Body of pancreas (tissue), 4 donors: ENCODE data around the gene PABPN1L. TPM values are rescaled to one million over a fixed set of nuclear protein-coding genes. Genes with fewer than 3 reads are reported as not detected.
A peak's percentile ranks its signal among the peaks of the same experiment; 100 is the strongest.

Source experiments
- ATAC-seq: fragments of 150-250 bp; one replicate; pipeline ENCODE4 v1.9.1; 2016
- DNase-seq, 4 donors: peaks; one replicate each; pipeline ENCODE4 v3.0.0-alpha.2; 2019
- H3K27ac ChIP-seq, 4 donors: fragments of 200-600 bp; sonication (generic); 1 replicate in 3 of 4; 2 replicates in 1 of 4; pipeline versions ENCODE4 v1.5.1 to v1.6.1; 2016 to 2019; ENCODE audit warnings: mild to moderate bottlenecking in 1 of 4, mixed read lengths in 1 of 4, moderate library complexity in 1 of 4
- H3K27me3 ChIP-seq, 2 donors: fragments of 200-600 bp; sonication (generic); one replicate each; pipeline ENCODE4 v1.6.0; 2016; ENCODE audit warnings: mild to moderate bottlenecking in 1 of 2
- H3K36me3 ChIP-seq, 2 donors: fragments of 200-600 bp; sonication (generic); replicated peaks in 1 of 2; 2 replicates each; pipeline ENCODE4 v1.5.1; 2016; ENCODE audit warnings: low read depth in 2 of 2; ENCODE audit not compliant: insufficient read depth in 1 of 2
- H3K4me1 ChIP-seq: fragments of 200-600 bp; sonication (generic); one replicate; pipeline ENCODE4 v1.6.0; 2016
- H3K4me3 ChIP-seq, 2 donors: fragments of 200-600 bp; sonication (generic); 1 replicate in 1 of 2; 2 replicates in 1 of 2; pipeline ENCODE4 v1.5.1; 2016 to 2019
- H3K9me3 ChIP-seq, 3 donors: fragments of 200-600 bp; sonication (generic); 1 replicate in 2 of 3; 2 replicates in 1 of 3; pipeline ENCODE4 v1.5.1; 2016
- CTCF ChIP-seq, 7 experiments: fragments of 450-650 bp in 4 of 7; fragments of 200-600 bp in 3 of 7; sonication (generic) in 3 of 7; IDR thresholded peaks; one replicate each; pipeline ENCODE4 v1.5.1; 2016 to 2019; ENCODE audit warnings: antibody characterized with exemption in 7 of 7
- POLR2A ChIP-seq, 3 donors: fragments of 450-650 bp; IDR thresholded peaks; one replicate each; pipeline ENCODE4 v1.6.1; 2016; ENCODE audit warnings: antibody characterized with exemption in 3 of 3, mild to moderate bottlenecking in 2 of 3
- WGBS, 2 donors: methylation state at CpG; one replicate each; pipeline ENCODE4 v1.1.5; 2017; 5-methylcytosine and 5-hydroxymethylcytosine counted together
- intact Hi-C: fragments of 100-400 bp; cut with DNase I; formaldehyde crosslinking; loops from one replicate; pipeline ENCODE4 v1.15.1; 2023
- total RNA-seq, 2 donors: library from RNA; depleted of rRNA; stranded (reverse); fragments of >200 nt; gene quantifications; one replicate each; pipeline ENCODE4 v1.1.0, GENCODE V29; 2016

PABPN1L gene
- total RNA-seq, 2 donors from 2014 or later, result not detected

GRCh38 chr16:88831838-88832237 lies 34.6 kb downstream of the PABPN1L start:
- WGBS, 2 donors, result 60 to 80% methylated on average over 7 to 13 of the region's 13 CpGs
- no peak overlapping the region for H3K4me3 ChIP-seq
- ATAC-seq, result no peak
- H3K4me1 ChIP-seq, result no peaks in the 10 kb centered on the region
- H3K27me3 ChIP-seq, result no peaks in the 10 kb centered on the region
- H3K9me3 ChIP-seq, result no peaks in the 10 kb centered on the region
- intact Hi-C loops, result no loop called here
- TF ChIP-seq CTCF (IDR thresholded peaks at IDR 0.05) (no peak), POLR2A (IDR thresholded peaks at IDR 0.05) (no peak)
- no peaks in the 10 kb centered on the region for H3K36me3 ChIP-seq
- no peak overlapping the region for H3K27ac ChIP-seq
- DNase-seq, result no peak

- DNase-seq (no peak), ATAC-seq (no peak)
- intact Hi-C loops, result no loop called here
- no peak overlapping the region for H3K27ac ChIP-seq
- 82 to 94% methylated on average over 9 to 14 of the region's 14 CpGs for WGBS, 2 donors
- TF ChIP-seq CTCF (IDR thresholded peaks at IDR 0.05) (no peak), POLR2A (IDR thresholded peaks at IDR 0.05) (no peak)
- no peaks in the 10 kb centered on the region for H3K4me1 ChIP-seq
- no peak overlapping the region for H3K4me3 ChIP-seq
- H3K9me3 ChIP-seq, result no peaks in the 10 kb centered on the region
- no peaks in the 10 kb centered on the region for H3K36me3 ChIP-seq
- H3K27me3 ChIP-seq, result no peaks in the 10 kb centered on the region
Observed at GRCh38 chr16:88830783-88831182, 35.7 kb downstream of the PABPN1L start.

- no peaks in the 10 kb centered on the region for H3K4me1 ChIP-seq
- H3K27ac ChIP-seq, result no peak overlapping the region
- TF ChIP-seq POLR2A (IDR thresholded peaks at IDR 0.05) (no peak), CTCF (IDR thresholded peaks at IDR 0.05) (no peak)
- H3K36me3 ChIP-seq, result no peaks in the 10 kb centered on the region
- intact Hi-C loops, result no loop called here
- DNase-seq (no peak), ATAC-seq (peak; percentile 31)
- no peak overlapping the region for H3K4me3 ChIP-seq
- 84 to 96% methylated on average over 8 to 11 of the region's 11 CpGs for WGBS, 2 donors
- H3K9me3 ChIP-seq, result no peaks in the 10 kb centered on the region
- no peaks in the 10 kb centered on the region for H3K27me3 ChIP-seq
Observed at GRCh38 chr16:88830258-88830657, 36.2 kb downstream of the PABPN1L start.

GRCh38 chr16:88828711-88829110 lies 37.7 kb downstream of the PABPN1L start:
- 72 to 90% methylated on average over 12 to 24 of the region's 24 CpGs for WGBS, 2 donors
- no peak overlapping the region for H3K4me3 ChIP-seq

More at GRCh38 chr16:88828711-88829110, 37.7 kb downstream of the PABPN1L start:
- Histone ChIP-seq H3K27ac (no peak overlapping the region), H3K27me3 (no peaks in the 10 kb centered on the region), H3K4me1 (no peaks in the 10 kb centered on the region), H3K9me3 (no peaks in the 10 kb centered on the region), H3K36me3 (no peaks in the 10 kb centered on the region)
- intact Hi-C loops, result no loop called here
- DNase-seq, result no peak
- no peak for ATAC-seq
- TF ChIP-seq CTCF (IDR thresholded peaks at IDR 0.05) (no peak), POLR2A (IDR thresholded peaks at IDR 0.05) (no peak)
